Measurements from ENCODE around the gene SPTAN1. TPM values are rescaled to one million over a fixed set of nuclear protein-coding genes. Genes with fewer than 3 reads are reported as not detected.
"Not testable (repeated sequence)": the region's sequence is repeated elsewhere in the genome, so short reads cannot be mapped to it uniquely, and the experiment has no call there.

SPTAN1 gene
- polyA plus RNA-seq (ENCODE audit: insufficient read length) = 331 TPM

- peak; percentile 95 for DNase-seq
Observed at GRCh38 chr9:128552153-128552743, at the start of gene SPTAN1. TSS of gene SPTAN1 (plus strand) at chr9:128552587. CDS start at chr9:128566741, 14,154 bp downstream.

- not testable (repeated sequence) for DNase-seq
Observed at GRCh38 chr9:128503415-128503825, 49.0 kb upstream of the SPTAN1 start.

- DNase-seq = peak; percentile 36
Observed at GRCh38 chr9:128503870-128504269, 48.5 kb upstream of the SPTAN1 start.

GRCh38 chr9:128504485-128505413 lies 47.6 kb upstream of the SPTAN1 start, which contains the start of gene GLE1:
TSS of gene GLE1 (plus strand) at chr9:128504719. CDS start at chr9:128504806, 87 bp downstream.
- DNase-seq = peak; percentile 97

GRCh38 chr9:128505414-128505765 lies 47.0 kb upstream of the SPTAN1 start:
- DNase-seq = no peak

GRCh38 chr9:128505906-128506305 lies 46.5 kb upstream of the SPTAN1 start:
- DNase-seq = not testable (repeated sequence)

GRCh38 chr9:128512820-128513219 lies 39.6 kb upstream of the SPTAN1 start:
- DNase-seq = no peak

- DNase-seq = no peak
Observed at GRCh38 chr9:128521956-128522355, 30.4 kb upstream of the SPTAN1 start.

- peak; percentile 55 for DNase-seq
Observed at GRCh38 chr9:128523199-128523925, 29.0 kb upstream of the SPTAN1 start.

GRCh38 chr9:128526720-128527119 lies 25.7 kb upstream of the SPTAN1 start:
- DNase-seq = no peak

- no peak for DNase-seq
Observed at GRCh38 chr9:128528445-128529160, 23.8 kb upstream of the SPTAN1 start.

- DNase-seq = no peak
Observed at GRCh38 chr9:128529191-128529590, 23.2 kb upstream of the SPTAN1 start.

GRCh38 chr9:128532581-128532980 lies 19.8 kb upstream of the SPTAN1 start:
- no peak for DNase-seq

- no peak for DNase-seq
Observed at GRCh38 chr9:128540634-128541360, 11.6 kb upstream of the SPTAN1 start.

GRCh38 chr9:128546504-128546903 lies 5.9 kb upstream of the SPTAN1 start:
- no peak for DNase-seq

- no peak for DNase-seq
Observed at GRCh38 chr9:128548876-128549275, 3.5 kb upstream of the SPTAN1 start.

- DNase-seq = no peak
Observed at GRCh38 chr9:128550226-128550625, 2.2 kb upstream of the SPTAN1 start.

GRCh38 chr9:128550770-128551656 lies 1.4 kb upstream of the SPTAN1 start:
- DNase-seq = peak; percentile 67

GRCh38 chr9:128551657-128552152 lies 682 bp upstream of the SPTAN1 start:
- no peak for DNase-seq

GRCh38 chr9:128552744-128553440 lies 505 bp downstream of the SPTAN1 start:
- peak; percentile 55 for DNase-seq

Data from hindlimb muscle (tissue), 1 donor.